Measurements from ENCODE around the gene GABRP.
"Not testable (repeated sequence)": the region's sequence is repeated elsewhere in the genome, so short reads cannot be mapped to it uniquely, and the experiment has no call there.

The GABRP gene

DNA sequence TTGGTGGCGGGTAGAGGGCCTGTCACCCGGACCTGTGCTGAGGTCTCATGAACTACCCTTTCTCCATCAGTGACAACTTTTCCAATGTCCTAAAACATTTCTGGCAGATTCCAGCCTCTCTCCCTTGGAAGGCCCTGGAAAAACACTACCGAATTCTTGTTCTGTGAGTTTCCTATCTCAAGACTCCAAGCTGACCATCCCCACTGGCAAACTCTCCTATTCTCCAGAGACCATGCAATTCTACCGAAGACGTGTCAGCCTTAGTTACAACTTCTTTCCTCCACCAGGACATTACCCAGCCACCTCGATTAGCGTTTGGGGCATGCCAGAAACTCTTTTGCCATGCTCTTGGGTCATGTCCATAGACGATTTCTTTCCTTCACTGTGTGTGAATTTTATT is 26.8 kb upstream of the GABRP start:
- DNase-seq, result no peak

DNA sequence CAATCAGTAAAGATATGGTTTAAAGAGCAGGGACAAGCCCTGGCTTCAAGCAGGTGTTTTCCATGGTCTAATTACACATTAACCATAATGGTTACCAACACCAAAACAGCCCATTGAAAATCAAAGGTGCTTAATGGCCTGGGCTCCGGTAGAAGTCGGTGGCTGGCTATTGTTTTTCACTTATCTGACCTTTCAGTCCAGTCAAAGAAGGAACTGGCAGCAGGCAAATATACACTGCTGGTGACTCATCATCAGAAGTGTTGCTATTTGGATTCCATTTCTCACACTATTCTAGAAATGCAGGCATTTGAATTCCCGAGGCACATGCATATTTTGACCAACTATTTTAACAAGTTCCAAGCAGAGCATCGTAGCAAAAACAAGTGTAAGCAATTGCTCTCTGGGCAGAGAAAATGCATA is 26.3 kb upstream of the GABRP start:
- DNase-seq, result no peak

DNA sequence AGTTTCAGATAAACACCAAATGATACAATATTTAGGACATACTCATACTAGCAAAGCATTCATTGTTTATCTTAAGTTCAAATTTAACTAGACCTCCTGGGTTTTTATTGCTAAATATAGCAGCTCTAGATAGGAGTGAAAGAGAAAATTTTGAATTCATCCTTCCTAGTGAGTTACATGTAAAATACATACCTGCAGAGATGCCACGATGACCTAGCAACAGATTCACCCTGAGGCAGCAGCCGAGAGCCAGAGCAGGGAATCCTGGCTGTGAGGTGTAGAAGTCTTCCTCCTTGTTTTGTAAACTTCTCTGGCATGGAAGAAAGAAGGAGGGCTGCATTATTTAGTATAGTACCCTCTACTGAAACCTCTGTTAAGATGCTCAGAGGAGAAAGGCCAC is 25.9 kb upstream of the GABRP start:
- no peak for DNase-seq

DNA sequence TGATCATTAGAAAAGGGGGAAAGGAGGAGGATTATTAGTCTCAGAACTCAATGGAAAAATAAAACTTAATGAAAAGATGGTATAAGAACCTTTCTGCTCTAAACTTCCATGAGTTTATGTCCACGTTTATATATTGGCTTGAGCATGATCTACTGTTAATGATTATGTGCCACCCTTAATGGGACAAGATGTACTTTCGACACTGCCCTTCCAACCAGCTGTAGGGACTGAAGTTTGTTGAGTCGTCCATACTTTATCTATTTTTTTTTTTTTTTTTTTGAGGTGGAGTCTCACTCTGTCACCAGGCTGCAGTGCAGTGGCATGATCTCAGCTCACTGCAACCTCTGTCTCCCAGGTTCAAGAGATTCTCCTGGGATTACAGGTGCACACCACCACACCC is 25.0 kb upstream of the GABRP start:
- no peak for DNase-seq

DNA sequence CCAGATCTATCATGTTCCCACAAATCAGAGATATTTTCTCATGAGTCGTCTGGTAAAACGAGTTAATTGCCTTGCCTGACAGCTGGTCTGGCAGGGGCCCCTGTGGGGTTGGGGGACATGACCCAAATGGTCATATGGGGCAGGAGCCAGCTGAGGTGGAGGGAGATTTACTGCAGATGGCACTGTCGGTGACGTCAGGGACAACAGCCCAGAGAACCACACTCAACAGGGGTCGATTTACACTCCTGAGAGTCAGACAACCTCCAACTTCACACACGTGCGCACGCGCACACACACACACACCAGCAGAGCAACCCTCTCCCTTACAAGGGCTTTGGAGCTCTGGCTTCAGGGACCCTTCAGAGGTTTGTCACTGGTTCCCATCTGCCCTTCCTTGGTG is 23.4 kb upstream of the GABRP start:
- no peak for DNase-seq

DNA sequence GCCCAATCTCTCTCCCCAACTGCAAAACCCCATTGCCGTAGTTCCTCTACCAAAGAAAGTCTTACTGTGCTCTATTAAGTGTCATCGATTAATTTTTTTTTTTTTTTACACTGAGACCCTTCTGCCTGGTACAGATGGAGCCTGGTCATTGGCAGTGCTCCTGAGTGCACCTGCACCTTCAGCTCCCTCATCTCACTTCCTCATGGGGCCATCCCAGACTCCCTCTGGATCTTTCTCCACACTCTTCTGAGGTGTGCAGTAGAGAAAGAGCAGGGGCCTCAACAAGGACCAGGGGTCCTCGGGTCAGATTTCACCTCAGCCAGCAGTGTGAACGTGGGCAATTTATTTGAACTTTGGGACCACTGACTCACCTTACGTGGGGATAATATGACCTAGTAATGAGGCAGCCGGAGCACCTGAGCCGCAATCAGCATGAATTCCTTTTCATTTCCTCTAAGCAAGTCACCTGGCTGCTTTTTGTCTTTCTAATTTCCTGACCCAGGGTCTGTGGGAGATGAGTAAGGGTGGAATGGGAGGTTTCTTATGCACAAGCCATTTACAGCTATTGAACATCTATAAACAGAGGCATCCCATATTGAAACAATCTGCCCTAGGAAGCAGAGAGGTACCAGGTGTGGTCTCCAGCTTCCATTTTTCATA is 22.3 kb upstream of the GABRP start:
- no peak for DNase-seq

DNA sequence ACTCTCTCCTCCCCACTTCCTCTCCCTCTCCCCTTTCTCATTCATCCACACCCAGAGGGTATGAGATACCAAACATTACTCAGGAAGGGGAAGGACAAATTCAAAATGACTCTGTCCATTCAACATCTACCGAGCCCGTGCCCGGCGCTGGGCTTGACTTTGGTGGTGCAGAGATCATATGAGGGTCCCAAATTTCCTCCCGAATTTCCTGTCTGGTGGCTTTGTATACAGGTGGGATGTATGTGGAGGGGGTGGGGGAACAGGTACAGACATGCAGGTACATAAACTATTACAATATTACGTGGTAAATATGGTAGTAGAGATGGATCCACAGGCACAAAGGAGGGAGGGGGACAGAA is 21.8 kb upstream of the GABRP start:
- no peak for DNase-seq

DNA sequence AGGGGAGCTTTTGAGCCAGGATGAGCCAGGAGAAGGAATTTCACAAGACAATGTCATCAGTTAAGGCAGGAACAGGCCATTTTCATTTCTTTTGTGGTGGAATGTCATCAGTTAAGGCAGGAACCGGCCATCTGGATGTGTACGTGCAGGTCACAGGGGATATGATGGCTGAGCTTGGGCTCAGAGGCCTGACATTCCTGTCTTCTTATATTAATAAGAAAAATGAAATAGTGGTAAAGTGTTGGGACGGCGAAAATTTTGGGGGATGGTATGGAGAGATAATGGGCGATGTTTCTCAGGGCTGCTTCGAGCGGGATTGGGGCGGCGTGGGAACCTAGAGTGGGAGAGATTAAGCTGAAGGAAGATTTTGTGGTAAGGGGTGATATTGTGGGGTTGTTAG is 21.2 kb upstream of the GABRP start:
- not testable (repeated sequence) for DNase-seq

DNA sequence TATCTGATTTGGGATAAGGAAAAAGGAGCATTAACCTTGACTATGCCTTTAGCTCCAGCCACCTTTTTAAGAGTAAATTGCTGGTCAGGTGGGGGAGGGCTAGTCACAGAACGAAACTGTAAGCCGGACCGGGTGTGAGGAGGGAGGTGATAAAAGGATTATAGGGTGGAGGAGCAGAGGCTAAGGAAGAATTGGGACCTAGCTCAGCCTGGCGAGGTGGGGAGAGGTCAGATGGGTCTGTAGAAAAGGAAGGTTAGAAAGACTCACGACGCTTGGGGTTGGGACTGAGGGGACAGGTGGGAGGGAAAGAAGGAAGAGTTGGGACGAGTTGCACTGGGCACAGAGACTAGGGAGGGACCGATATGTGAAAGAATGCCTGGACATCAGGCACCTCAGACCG is 17.7 kb upstream of the GABRP start:
- not testable (repeated sequence) for DNase-seq

DNA sequence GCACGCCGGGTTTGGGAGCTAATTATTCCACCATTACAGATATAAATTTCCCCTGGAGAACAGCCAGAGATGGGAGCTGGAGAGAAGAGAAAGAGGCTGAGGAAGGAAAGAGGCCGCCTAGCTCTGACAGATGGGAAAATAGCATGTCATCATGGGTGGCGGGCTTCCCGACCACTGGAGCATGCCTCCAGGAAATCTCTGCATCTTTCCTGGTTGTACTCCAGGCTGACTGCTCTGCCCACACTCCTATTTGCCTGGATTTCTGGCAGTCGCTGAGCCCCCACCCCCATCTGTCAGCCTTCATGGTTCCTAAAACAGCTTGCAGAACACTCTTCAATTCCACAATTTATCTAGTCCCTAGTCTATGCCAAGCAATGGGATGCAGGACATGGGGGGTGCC is 14.3 kb upstream of the GABRP start:
- no peak for DNase-seq

DNA sequence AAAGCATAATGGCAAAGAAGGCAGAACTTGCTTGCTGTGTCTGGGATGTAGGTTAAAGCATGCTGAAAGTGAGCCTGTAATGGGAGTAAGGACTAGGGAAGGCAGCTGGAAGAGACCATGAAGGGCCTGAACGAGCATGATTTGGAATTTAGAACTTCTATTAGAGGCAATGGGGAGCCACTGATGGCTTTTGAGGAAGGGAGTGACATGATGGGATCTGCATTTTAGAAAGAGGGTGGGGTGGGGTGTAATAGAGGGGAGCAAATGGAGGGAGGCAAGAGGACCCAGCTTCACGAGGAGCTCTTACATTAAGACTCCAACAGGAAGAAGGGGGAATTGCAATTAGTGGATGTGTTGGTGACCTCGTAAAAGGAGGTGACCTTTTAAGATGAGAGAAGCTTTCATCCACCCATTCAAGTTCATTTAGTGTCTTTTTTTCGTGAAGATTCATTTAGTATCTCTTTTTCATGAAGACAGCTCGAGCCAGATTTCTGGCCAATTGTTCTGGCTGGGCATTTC is 13.6 kb upstream of the GABRP start:
- DNase-seq, result no peak

DNA sequence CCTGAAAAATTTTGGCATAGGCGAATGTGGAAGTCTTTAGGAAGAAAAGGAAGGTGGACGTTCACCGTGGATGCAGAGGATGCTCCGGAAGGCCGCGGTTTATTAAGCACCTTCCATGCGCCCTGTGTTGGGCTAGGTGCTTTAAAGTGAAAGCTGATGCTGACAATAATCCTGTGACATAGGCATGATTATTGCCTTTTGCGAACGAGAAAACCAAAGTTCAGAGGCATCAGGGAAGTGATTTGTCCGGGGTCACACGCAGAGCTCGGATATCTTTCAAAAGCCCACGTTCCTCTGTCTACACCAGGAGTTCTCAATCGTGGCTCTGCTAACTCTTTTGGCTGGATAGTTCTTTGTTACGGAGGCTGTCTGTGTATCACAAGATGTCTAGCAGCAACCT is 12.0 kb upstream of the GABRP start:
- DNase-seq, result no peak

DNA sequence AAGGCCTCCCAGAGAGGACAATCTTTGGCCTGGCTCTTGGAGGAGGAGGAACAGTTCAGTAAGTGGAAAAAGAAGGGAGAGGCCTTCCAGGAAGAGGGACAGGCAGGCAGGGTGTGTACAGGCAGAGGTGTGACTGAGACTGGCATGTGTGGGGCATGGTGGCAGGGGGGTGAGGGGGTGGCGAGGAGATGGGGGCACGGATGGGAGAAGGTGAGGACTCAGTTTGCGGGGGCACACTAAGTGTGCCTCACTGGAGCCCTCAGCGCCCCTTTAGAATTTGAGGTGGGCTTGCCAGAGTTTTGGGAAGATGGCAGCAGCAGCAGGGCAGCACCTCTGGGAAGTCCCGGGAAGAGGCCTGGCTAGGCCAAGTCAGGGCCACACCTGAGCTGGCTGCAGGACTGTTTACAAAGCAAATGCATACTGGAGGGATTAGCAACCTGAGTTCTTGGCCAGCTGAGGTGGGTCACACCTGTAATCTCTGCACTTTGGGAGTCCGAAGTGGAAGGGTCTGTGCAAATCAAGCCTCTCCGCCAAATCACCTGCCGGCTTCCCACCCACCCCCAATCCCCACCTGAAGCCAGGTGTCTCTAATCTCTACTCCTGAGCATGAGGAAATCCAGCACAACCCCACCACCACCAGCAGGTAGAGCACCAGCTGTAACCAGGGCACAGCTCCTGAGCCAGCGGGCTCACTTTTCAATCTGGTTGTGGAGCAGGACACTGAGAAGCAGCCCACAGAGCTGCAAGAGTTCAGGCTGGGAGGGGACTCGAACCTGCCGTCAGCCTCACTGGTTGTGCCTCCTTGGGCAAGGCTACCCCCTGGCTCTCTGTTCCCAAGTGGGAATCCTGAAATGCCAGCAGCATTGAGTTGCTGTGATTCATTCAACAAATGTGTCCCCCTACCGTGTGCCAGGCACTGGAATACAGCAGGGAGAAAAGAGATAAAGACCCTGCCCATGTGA is 10.2 kb upstream of the GABRP start:
- no peak for DNase-seq

DNA sequence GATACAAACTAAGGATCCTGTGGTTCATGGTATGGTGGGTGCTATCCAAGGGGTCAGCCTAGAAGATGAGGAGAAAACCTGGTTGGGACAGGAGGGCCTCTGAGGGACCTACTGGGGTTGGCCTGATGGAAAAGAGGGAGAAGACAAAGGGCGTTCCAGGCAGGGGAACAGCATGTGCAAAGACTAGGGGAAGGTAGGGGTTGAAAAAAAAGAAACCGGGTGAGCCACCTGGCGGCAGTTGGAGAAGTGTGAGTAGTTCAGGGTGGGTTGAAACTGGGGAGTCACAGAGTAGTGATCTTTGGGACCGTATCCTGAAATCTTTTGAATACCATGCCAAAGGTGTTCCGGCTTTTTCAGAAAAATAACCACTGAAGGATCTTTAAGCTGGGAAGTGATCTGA is 8.7 kb upstream of the GABRP start:
- DNase-seq, result no peak

DNA sequence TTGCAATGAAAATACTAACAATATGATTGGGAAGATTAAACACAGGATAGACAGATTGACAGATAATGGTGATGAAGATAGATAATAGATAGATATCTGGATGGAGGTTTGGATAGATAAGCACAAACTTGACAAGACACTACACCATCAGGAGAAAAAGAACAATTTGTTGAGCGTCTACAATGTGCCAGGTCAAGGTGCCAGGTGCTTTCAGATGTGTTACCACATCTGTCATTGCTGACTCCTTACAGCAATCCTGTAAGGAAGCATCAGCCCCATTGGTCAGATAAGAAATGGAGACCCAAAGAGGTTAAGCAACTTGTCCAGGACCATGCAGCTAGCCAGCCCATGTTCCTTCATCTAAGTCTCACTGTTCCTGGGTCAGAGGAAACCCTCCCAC is 1.6 kb upstream of the GABRP start:
- no peak for DNase-seq

DNA sequence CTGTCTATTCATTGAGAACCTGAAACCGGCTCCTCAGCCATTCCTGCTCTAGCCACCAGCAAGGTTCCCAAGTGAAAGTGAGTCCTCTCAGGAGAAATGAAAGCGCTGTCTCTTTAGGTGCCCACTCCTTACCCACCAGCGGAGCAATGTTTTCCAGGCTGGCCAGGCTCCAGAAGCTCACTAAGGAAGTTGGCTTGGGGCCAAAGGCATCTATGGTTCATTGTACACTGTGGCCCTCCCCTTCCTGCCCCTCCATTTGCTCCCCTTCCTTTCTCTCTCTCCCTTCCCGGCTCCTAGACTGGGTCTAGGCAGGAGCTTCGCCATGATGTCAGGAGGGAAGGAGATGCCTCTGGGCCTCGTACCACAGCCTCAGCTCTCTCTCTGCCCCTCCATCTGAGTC is 1.1 kb upstream of the GABRP start:
- no peak for DNase-seq

DNA sequence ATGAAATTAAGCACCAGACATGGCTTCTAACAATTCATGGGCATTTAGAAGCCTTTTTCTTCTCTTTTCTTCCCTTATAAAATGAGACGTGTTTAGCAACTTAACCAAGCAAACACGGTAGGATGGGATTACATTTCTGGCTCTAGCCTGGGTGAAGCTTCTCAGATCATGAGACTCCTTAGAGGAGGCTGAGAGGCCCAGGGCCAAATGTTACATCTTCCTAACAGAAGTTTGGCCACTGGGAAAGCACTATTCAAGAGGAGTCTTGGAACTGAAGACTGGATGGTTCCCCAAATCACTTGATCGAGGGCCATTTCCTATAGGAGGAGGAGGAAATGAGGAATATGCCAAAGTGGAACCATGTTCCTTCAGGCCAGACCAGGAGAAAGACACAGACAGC is 1.9 kb downstream of the GABRP start:
- no peak for DNase-seq

DNA sequence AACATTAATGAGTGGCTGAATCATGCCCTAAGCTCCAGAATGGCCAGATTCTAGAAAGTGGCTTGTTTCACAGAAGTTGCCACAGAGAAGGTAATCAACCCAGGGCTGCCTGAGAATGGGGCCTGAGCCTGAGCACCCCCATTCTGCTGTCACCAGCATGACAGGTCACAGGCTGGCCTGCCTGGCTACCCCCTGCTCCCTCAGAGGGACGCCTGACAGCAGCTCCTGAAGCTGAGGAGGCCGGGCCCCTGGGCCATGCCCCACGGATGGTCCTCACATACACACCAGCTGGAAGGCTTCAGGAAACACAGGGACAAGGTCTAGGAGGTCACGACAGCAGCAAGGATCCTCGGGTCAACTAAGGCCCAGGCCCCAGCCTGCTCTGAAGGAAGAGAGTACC is 3.7 kb downstream of the GABRP start:
- no peak for DNase-seq

DNA sequence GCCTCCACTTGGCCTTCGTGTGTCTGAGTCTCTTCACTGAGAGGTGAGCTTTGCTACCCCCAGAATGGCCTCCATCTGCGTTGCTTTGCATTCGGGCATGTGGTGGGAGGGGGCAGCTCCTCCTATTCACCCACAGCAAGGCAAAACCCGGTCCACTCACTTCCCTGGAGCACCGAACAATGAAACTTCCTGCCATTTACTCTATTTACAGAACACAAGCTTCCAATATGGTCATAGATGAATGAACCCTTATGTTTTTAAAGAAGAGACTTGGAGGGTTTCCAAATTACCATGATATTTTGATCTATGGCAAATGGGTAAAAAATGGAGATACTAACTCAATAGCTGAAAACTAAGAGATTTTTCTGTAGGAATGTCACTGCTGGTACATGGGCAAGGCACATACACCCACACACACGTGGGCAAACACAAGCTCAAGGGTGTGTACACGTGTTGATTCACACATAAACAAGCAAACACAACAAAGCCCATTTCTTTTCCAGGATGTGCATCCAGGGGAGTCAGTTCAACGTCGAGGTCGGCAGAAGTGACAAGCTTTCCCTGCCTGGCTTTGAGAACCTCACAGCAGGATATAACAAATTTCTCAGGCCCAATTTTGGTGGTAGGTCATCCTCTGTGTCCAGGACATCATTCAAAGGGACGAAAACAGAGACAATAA is 5.2 kb downstream of the GABRP start:
- DNase-seq, result no peak

DNA sequence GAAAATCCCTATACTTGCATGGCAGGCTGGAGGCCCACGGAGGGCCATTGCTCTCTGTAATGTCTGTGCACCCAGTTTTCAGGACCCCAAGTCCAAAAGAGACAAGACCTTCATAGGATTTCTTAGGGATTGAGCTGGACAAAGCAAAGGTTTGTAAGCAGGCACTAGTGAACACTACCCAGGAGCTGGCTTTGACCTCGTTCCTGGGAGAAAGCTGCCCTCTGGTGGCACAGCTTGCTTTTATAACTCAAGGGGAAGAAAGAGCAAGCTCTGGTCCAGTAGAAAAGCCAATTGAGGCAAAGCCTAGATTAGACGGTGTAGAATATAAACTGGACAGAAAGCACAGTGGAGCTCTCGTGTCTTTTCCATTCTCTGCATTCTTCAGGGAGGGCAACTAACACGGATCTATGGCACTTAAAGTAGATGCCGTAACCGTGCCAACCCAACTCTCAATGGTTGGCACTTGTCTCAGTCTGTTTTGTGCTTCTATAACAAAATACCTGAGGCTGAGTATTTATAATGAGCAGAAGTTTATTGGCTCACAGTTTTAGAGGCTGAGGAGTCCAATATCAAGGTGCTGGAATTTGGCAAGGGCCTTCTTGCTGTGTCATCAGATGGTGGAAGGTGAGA is 7.9 kb downstream of the GABRP start:
- peak; percentile 33 for DNase-seq

DNA sequence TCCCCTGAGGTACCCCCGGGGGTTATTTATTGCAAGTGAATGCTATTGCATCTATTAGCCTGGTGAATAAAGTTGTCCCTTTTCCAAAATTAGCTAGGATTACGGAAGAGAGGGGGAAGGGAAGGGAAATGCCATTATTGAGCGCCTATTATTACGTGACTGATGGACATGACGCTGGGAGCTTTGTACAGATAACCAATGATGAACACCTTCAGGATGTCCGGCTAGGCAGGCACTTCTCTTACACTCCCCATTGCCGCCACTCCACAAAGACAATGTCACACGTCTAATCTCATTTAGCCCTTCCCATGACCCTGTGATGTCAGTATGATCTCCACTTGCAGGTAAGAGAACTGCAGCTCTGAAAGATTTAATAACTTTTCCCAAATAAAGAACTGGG is 9.4 kb downstream of the GABRP start:
- no peak for DNase-seq

DNA sequence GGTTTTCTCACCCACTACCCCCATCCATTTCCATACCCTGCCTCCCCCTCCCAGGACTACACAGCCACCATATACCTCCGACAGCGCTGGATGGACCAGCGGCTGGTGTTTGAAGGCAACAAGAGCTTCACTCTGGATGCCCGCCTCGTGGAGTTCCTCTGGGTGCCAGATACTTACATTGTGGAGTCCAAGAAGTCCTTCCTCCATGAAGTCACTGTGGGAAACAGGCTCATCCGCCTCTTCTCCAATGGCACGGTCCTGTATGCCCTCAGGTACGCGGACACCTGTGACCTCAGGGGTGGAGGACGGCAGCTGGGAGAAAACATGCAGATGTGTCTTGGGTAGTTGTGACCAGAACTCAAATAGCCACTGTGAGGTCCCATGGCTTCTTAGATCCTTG is 11.6 kb downstream of the GABRP start:
- DNase-seq, result no peak

DNA sequence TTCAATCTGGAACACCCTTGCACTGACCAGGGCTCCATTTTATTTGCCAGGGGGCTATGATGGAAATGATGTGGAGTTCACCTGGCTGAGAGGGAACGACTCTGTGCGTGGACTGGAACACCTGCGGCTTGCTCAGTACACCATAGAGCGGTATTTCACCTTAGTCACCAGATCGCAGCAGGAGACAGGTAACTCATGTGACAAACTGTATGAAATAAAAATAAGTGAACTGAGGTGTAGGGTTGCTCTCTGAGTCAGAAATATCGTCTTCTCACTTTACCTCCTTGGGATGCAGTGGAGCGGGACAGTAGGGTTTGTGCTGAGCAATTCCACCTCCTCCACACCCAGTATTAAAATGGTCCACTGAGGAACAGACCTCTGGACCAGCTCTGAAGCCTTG is 22.1 kb downstream of the GABRP start:
- no peak for DNase-seq
